Kidney epithelial cell (primary cell): ENCODE data around the gene LSP1. TPM values are rescaled to one million over a fixed set of nuclear protein-coding genes. Genes with fewer than 3 reads are reported as not detected.

Experiments used
- DNase-seq: peaks from one replicate; pipeline ENCODE4 v3.0.0-alpha.2; 2010; ENCODE audit warnings: low read depth
- H3K27me3 ChIP-seq: 2 replicates; pipeline ENCODE4 v1.6.0; 2011; ENCODE audit warnings: low read length; ENCODE audit not compliant: control insufficient read depth, insufficient read depth
- H3K36me3 ChIP-seq: 2 replicates; pipeline ENCODE4 v1.5.1; 2011; ENCODE audit warnings: low read length; ENCODE audit not compliant: control insufficient read depth, insufficient read depth
- H3K4me3 ChIP-seq: 2 replicates; pipeline ENCODE4 v1.5.1; 2011; ENCODE audit warnings: low read depth, mild to moderate bottlenecking, control low read depth, low read length
- total RNA-seq: library from RNA; depleted of rRNA; stranded (reverse); fragments of >200 nt; gene quantifications from 2 replicates; pipeline ENCODE4 v1.2.3, GENCODE V29; 2015
- TF ChIP-seq, protein P1 (sequence below): IDR thresholded peaks from 2 replicates; pipeline ENCODE4 v1.5.1; 2011; ENCODE audit warnings: mild to moderate bottlenecking, moderate library complexity, low read length, control low read depth, inconsistent platforms; ENCODE audit not compliant: insufficient read depth, poor library complexity, severe bottlenecking

The LSP1 gene
- total RNA-seq, 1 donor from 2014 or later: not detected

GRCh38 chr11:1929621-1930461 lies 77.0 kb downstream of the LSP1 start:
- H3K27me3 ChIP-seq: peaks cover 17% of the 10 kb centered on the region
- DNase-seq: no peak
- no peak overlapping the region for H3K4me3 ChIP-seq
- H3K36me3 ChIP-seq: no peaks in the 10 kb centered on the region
- TF ChIP-seq, protein P1, sequence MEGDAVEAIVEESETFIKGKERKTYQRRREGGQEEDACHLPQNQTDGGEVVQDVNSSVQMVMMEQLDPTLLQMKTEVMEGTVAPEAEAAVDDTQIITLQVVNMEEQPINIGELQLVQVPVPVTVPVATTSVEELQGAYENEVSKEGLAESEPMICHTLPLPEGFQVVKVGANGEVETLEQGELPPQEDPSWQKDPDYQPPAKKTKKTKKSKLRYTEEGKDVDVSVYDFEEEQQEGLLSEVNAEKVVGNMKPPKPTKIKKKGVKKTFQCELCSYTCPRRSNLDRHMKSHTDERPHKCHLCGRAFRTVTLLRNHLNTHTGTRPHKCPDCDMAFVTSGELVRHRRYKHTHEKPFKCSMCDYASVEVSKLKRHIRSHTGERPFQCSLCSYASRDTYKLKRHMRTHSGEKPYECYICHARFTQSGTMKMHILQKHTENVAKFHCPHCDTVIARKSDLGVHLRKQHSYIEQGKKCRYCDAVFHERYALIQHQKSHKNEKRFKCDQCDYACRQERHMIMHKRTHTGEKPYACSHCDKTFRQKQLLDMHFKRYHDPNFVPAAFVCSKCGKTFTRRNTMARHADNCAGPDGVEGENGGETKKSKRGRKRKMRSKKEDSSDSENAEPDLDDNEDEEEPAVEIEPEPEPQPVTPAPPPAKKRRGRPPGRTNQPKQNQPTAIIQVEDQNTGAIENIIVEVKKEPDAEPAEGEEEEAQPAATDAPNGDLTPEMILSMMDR: no peak

GRCh38 chr11:1930462-1930830 lies 77.6 kb downstream of the LSP1 start:
- H3K36me3 ChIP-seq: no peaks in the 10 kb centered on the region
- no peak overlapping the region for H3K4me3 ChIP-seq
- no peak for DNase-seq
- H3K27me3 ChIP-seq: peaks cover 17% of the 10 kb centered on the region
- TF ChIP-seq, protein P1: no peak

- peaks cover 15% of the 10 kb centered on the region for H3K27me3 ChIP-seq
- TF ChIP-seq, protein P1: no peak
- no peaks in the 10 kb centered on the region for H3K36me3 ChIP-seq
- DNase-seq: no peak
- H3K4me3 ChIP-seq: no peak overlapping the region
These were observed 78.6 kb downstream of the LSP1 start for GRCh38 chr11:1931341-1932104.

- peaks cover 15% of the 10 kb centered on the region for H3K27me3 ChIP-seq
- no peak for DNase-seq
These were observed 79.2 kb downstream of the LSP1 start for GRCh38 chr11:1932105-1932480.

DNA sequence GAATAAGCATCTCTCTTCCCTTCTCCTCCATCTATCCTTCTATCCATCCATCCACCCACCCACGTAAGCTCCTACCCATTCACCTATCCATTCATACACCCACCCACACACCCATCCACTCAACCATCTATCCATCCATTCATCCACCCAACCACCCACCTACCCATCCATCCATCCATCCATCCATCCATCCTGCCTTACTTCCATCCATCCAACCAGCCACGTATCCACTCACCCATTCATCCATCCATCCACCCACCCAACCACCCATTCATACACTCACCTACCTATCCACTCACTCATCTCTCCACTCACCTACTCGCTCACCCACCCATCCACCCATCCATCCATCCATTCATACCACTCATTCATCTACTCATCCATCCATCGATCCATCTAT lies 79.8 kb downstream of the LSP1 start:
- no peaks in the 10 kb centered on the region for H3K36me3 ChIP-seq
- no peak for DNase-seq
- H3K4me3 ChIP-seq: no peak overlapping the region
- peaks cover 15% of the 10 kb centered on the region for H3K27me3 ChIP-seq
- TF ChIP-seq, protein P1: no peak

More at GRCh38 chr11:1932105-1932480, 79.2 kb downstream of the LSP1 start:
- TF ChIP-seq, protein P1: no peak
- H3K36me3 ChIP-seq: no peaks in the 10 kb centered on the region
- H3K4me3 ChIP-seq: no peak overlapping the region
